PC-3 (cell line): Measurements from ENCODE around the gene HK1. TPM values are rescaled to one million over a fixed set of nuclear protein-coding genes. Genes with fewer than 3 reads are reported as not detected.

ENCODE experiments used
- ATAC-seq: fragments of 200-7000 bp; cut with Tn5 transposase; 2 replicates; pipeline ENCODE4 v1.9.1; 2020; ENCODE audit warnings: mild to moderate bottlenecking, moderate library complexity
- BruUV-seq: library from RNA; stranded (reverse); fragments of 400-500 nt; replicated peaks from 2 replicates; lab custom pipeline; 2021; lab: Mats Ljungman, UMichigan
- CTCF ChIA-PET: fragments of 300-600 bp; sonication (Branson Sonifier 250); formaldehyde crosslinking; loops from one replicate; lab custom pipeline; 2022; ENCODE audit warnings: antibody characterized with exemption; lab: Charles Lee
- POLR2A ChIA-PET: fragments of 300-600 bp; sonication (Branson Sonifier 250); formaldehyde crosslinking; loops from one replicate; lab custom pipeline; 2022; ENCODE audit warnings: antibody characterized with exemption; ENCODE audit not compliant: unreplicated experiment; lab: Charles Lee
- DNase-seq: peaks from one replicate; pipeline ENCODE4 v3.0.0-alpha.2; 2015
- H2AFZ ChIP-seq: fragments of 300-600 bp; sonication (generic); 2 replicates; pipeline ENCODE4 v1.6.0; 2016; ENCODE audit warnings: antibody characterized with exemption, low read length
- H3F3A ChIP-seq: fragments of 300-600 bp; sonication (generic); one replicate; pipeline ENCODE4 v1.6.0; 2017; ENCODE audit warnings: antibody characterized with exemption, low read length, control low read depth, mild to moderate bottlenecking; ENCODE audit not compliant: unreplicated experiment
- H3K27ac ChIP-seq: fragments of 300-600 bp; sonication (generic); 2 replicates; pipeline ENCODE4 v1.5.1; 2016; ENCODE audit warnings: mild to moderate bottlenecking, low read length
- H3K27me3 ChIP-seq: fragments of 300-600 bp; sonication (generic); 2 replicates; pipeline ENCODE4 v1.6.1; 2016; ENCODE audit warnings: low read length, mixed read lengths
- H3K36me3 ChIP-seq: fragments of 300-600 bp; sonication (generic); 2 replicates; pipeline ENCODE4 v1.6.1; 2016; ENCODE audit warnings: low read depth, mixed run types, low read length, mixed read lengths
- H3K4me1 ChIP-seq: fragments of 300-600 bp; sonication (generic); 2 replicates; pipeline ENCODE4 v1.5.1; 2016; ENCODE audit warnings: low read length; ENCODE audit not compliant: insufficient read depth
- H3K4me2 ChIP-seq: fragments of 300-600 bp; sonication (generic); 2 replicates; pipeline ENCODE4 v1.6.0; 2016; ENCODE audit warnings: low read length
- H3K4me3 ChIP-seq: fragments of 300-600 bp; sonication (generic); 2 replicates; pipeline ENCODE4 v1.5.1; 2016; ENCODE audit warnings: mild to moderate bottlenecking, low read length, mixed read lengths
- H3K79me2 ChIP-seq: fragments of 300-600 bp; sonication (generic); 2 replicates; pipeline ENCODE4 v1.6.1; 2017; ENCODE audit warnings: low read length, mixed read lengths
- H3K9ac ChIP-seq: fragments of 300-600 bp; sonication (generic); 2 replicates; pipeline ENCODE4 v1.6.0; 2016; ENCODE audit warnings: mild to moderate bottlenecking, low read length
- H3K9me2 ChIP-seq: fragments of 300-600 bp; sonication (generic); replicated peaks from 2 replicates; pipeline ENCODE4 v1.6.1; 2016; ENCODE audit warnings: mixed run types, low read length, mixed read lengths
- H3K9me3 ChIP-seq: fragments of 300-600 bp; sonication (generic); 2 replicates; pipeline ENCODE4 v1.6.1; 2016; ENCODE audit warnings: low read length, mixed read lengths
- H4K20me1 ChIP-seq: fragments of 300-600 bp; sonication (generic); 2 replicates; pipeline ENCODE4 v1.6.1; 2016; ENCODE audit warnings: low read length, mixed read lengths
- CTCF ChIP-seq: fragments of 300-600 bp; sonication (generic); conservative IDR thresholded peaks from 2 replicates; pipeline ENCODE4 v1.5.1; 2017; ENCODE audit warnings: antibody characterized with exemption, low read depth, mild to moderate bottlenecking, low read length
- EZH2 ChIP-seq: fragments of 300-600 bp; sonication (generic); IDR thresholded peaks from one replicate; pipeline ENCODE4 v1.6.1; 2017; ENCODE audit warnings: antibody characterized with exemption, mild to moderate bottlenecking, low read length; ENCODE audit not compliant: unreplicated experiment
- EZH2phosphoT487 ChIP-seq: fragments of 300-600 bp; sonication (generic); IDR thresholded peaks from 2 replicates; pipeline ENCODE4 v1.6.1; 2018; ENCODE audit warnings: mild to moderate bottlenecking, antibody characterized with exemption, low read length, borderline replicate concordance
- intact Hi-C: fragments of 100-400 bp; cut with micrococcal nuclease; formaldehyde crosslinking; loops from 2 replicates; pipeline ENCODE4 v1.9.0; 2023
- total RNA-seq: library from RNA; depleted of rRNA; stranded (reverse); fragments of >200 nt; gene quantifications from 2 replicates; pipeline ENCODE4 v1.2.3, GENCODE V29; 2014

The HK1 gene
- total RNA-seq, 1 experiment from 2014 or later, result 189 TPM

GRCh38 chr10:69439350-69439739, 161.0 kb downstream of the HK1 start:
- POLR2A ChIA-PET, result interaction anchor here (0.6 to 1.9 kb wide), 4 partner anchors 8 to 428 kb away, joined by 3 to 14 read pairs (median 6); partner anchors contain the start of gene TSPAN15
- Histone ChIP-seq H3K36me3 (no peaks in the 10 kb centered on the region), H3K27ac (peak overlapping the region; percentile 91), H3K9me3 (no peaks in the 10 kb centered on the region), H3K4me2 (peak overlapping the region; percentile 72), H4K20me1 (no peaks in the 10 kb centered on the region), H3K9me2 (no peaks in the 10 kb centered on the region), H3K27me3 (no peaks in the 10 kb centered on the region), H3K4me3 (peak overlapping the region; percentile 31; the same call in 1 of the 2 replicates), H2AFZ (peak overlapping the region; percentile 57), H3K79me2 (no peaks in the 10 kb centered on the region), H3K9ac (peak overlapping the region; percentile 78), H3F3A (peaks cover 24% of the 10 kb centered on the region), H3K4me1 (peaks cover 53% of the 10 kb centered on the region)
- DNase-seq, result peak; percentile 94
- intact Hi-C loops, result no loop called here
- BruUV-seq, result no TSS peak
- TF ChIP-seq CTCF (no peak), EZH2phosphoT487 (no peak), EZH2 (no peak)
- ATAC-seq, result peak; percentile 80
- CTCF ChIA-PET, result interaction anchor here (1.1 to 2.2 kb wide), 5 partner anchors 8 to 198 kb away, joined by 5 to 16 read pairs (median 8); no protein-coding TSS in a partner anchor

DNA sequence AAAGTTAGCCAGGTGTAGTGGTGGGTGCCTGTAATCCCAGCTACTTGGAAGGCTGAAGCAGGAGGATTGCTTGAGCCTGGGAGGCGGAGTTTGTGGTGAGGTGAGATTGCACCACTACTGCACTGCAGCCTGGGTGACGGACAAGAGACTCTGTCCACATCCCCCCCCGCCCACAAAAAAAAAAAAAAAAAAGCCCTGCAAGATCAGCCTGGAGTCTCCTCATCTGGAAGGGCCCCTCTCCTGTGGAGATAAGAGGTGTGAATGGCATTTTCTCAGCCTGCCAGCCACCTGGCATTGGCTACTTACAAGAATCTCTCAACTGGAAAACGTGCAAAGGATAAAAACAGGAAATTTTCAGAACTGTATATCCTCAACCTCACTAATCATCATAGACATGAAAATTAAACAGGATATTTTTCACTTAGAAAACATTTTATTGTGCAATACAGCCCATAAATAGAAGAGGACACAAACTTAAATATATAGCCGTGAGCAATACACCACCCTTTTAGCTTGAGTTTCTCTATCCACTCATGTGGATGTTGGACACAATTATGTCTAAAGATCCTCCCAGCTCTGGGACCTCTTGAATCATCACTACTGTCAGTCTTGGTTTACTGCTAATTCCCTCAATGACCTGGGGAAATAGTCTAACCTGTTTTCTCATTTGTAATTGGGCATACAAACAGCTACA, 161.7 kb downstream of the HK1 start:
- intact Hi-C loops, result loop anchor here (10.0 kb wide), 1 partner anchor 965 kb away; the partner anchor contains the start of gene EIF4EBP2

More for the DNA sequence above, 161.7 kb downstream of the HK1 start:
- Histone ChIP-seq H3F3A (peaks cover 24% of the 10 kb centered on the region), H3K9me2 (no peaks in the 10 kb centered on the region), H3K27ac (peak overlapping the region; percentile 91), H3K4me3 (peak overlapping the region; percentile 31; the same call in 1 of the 2 replicates), H2AFZ (0 out of 2 replicates have a peak overlapping the region, but pooled peaks have one; percentile 1), H3K9me3 (no peaks in the 10 kb centered on the region), H3K79me2 (no peaks in the 10 kb centered on the region), H3K36me3 (no peaks in the 10 kb centered on the region), H3K4me1 (peaks cover 53% of the 10 kb centered on the region), H4K20me1 (no peaks in the 10 kb centered on the region), H3K4me2 (peak overlapping the region; percentile 72), H3K9ac (peak overlapping the region; percentile 78), H3K27me3 (no peaks in the 10 kb centered on the region)
- ATAC-seq (peak; percentile 45), DNase-seq (peak; percentile 96)
- ChIA-PET POLR2A (interaction anchor here (0.6 to 1.9 kb wide), 4 partner anchors 7 to 11 kb away, joined by 3 to 7 read pairs (median 4); partner anchors contain the start of gene TSPAN15), CTCF (interaction anchor here (0.7 to 2.2 kb wide), 4 partner anchors 10 to 208 kb away, joined by 3 to 11 read pairs (median 4); no protein-coding TSS in a partner anchor)
- TF ChIP-seq CTCF (no peak), EZH2 (no peak), EZH2phosphoT487 (no peak)
- BruUV-seq, result no TSS peak
